ENCODE results near the gene BARHL2. TPM values are rescaled to one million over a fixed set of nuclear protein-coding genes. Genes with fewer than 3 reads are reported as not detected.

The BARHL2 gene
- total and polyA plus RNA-seq, 2 experiments from 2014 or later, result not detected

DNA sequence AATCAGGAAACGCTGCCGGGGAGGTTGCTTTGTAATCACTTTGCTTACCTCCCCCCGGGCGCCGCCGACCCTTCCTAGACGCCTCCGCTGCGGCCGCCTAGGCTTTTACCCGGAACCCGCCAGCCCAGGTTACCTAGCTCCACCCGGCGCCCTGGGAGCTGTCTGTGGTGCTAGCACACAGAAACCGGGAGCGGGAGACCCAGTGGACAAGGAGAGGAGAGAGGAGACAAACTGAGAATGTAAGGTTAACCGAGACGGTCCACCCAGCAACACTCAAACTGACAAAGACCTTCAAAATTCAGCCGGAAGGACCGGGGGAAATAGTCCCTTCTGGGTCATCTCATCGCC lies 9.8 kb downstream of the BARHL2 start:
- Histone ChIP-seq H3K36me3 (no peaks in the 10 kb centered on the region), H3K4me3 (peak overlapping the region; percentile 28), H3K27ac (no peak overlapping the region), H3K9me3 (ENCODE audit: low read depth) (no peaks in the 10 kb centered on the region), H3K27me3 (peaks cover 98% of the 10 kb centered on the region), H3K4me1 (ENCODE audit: low read depth) (no peaks in the 10 kb centered on the region)
- TF ChIP-seq, protein P1, sequence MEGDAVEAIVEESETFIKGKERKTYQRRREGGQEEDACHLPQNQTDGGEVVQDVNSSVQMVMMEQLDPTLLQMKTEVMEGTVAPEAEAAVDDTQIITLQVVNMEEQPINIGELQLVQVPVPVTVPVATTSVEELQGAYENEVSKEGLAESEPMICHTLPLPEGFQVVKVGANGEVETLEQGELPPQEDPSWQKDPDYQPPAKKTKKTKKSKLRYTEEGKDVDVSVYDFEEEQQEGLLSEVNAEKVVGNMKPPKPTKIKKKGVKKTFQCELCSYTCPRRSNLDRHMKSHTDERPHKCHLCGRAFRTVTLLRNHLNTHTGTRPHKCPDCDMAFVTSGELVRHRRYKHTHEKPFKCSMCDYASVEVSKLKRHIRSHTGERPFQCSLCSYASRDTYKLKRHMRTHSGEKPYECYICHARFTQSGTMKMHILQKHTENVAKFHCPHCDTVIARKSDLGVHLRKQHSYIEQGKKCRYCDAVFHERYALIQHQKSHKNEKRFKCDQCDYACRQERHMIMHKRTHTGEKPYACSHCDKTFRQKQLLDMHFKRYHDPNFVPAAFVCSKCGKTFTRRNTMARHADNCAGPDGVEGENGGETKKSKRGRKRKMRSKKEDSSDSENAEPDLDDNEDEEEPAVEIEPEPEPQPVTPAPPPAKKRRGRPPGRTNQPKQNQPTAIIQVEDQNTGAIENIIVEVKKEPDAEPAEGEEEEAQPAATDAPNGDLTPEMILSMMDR (IDR thresholded peaks at IDR 0.05; ENCODE audit: low read depth, low read length), result no peak
- DNase-seq (ENCODE audit: low read depth in 1 of 2, low spot score in 1 of 2), result peak; percentile 61 to 95

DNA sequence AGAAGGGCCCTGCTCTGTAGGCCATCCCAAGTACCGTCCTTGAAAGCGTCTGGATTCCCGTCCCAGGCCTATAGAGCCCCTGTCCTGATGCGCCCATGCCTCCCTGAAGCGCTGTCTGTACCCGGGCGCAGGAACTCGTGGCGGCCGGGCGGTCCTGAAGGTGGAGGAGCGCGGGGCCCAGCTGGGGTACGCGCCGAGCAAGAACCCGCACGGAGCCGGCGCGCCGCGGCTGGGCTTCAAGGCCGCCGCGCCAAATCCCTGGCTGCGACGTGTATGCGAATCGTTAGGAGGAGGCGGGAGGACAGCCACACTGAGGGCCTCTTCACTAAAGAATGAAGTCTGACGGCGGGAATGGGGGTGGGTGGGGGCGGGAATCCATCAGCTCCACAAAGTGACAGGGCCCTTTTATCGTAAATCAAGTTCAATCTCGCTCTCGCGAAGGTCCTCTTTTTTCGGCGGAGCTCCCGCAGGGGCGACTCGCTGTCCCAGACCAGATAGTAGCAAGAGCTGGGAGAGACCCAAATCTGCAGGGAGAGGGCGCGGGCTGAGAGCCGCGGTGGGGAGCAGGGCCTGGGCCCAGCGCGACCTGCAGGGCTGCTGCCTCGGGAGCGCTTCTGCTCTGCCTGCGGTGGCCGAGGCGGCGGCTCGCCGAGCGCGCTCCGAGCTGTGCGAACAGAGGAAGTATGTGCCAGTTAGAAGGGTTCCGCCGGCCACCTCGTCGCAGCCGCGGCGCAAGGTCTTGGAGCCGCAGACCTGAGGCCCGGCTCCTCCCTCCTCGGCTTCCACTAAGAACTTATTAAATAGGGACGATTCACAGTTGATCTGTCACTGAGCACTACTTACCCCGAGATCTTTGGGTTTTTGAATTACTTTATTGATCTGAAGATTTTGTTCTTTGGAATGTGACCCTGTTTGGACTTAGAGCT lies 10.4 kb downstream of the BARHL2 start:
- no peak overlapping the region for H3K27ac ChIP-seq
- peak; percentile 15 to 70 for DNase-seq (ENCODE audit: low read depth in 1 of 2, low spot score in 1 of 2)
- H3K36me3 ChIP-seq, result no peaks in the 10 kb centered on the region
- H3K9me3 ChIP-seq (ENCODE audit: low read depth), result no peaks in the 10 kb centered on the region
- TF ChIP-seq, protein P1 (IDR thresholded peaks at IDR 0.05; ENCODE audit: low read depth, low read length), result no peak
- peaks cover 98% of the 10 kb centered on the region for H3K27me3 ChIP-seq
- peak overlapping the region; percentile 28 for H3K4me3 ChIP-seq
- no peaks in the 10 kb centered on the region for H3K4me1 ChIP-seq (ENCODE audit: low read depth)

DNA sequence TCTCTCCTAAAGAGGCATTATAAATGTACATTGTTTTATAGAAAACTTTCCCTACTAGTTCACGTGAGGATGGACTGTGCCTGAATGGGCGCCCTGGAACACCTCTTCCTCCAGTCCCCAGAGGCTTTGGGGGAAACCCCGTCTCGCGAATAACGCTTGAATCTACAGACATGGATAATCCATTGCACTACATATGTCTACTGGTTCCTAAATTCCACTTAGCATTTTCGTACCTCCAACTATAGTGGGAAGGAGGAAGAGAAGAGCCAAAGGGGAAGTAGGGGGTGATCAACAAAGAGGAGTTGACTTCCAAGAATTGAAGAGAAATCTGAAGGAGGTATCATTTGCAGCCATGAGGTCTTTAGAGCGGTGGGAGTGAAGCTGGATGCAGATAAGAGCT lies 11.1 kb downstream of the BARHL2 start:
- no peaks in the 10 kb centered on the region for H3K9me3 ChIP-seq (ENCODE audit: low read depth)
- no peaks in the 10 kb centered on the region for H3K4me1 ChIP-seq (ENCODE audit: low read depth)
- no peak overlapping the region for H3K27ac ChIP-seq
- no peak overlapping the region for H3K4me3 ChIP-seq
- H3K27me3 ChIP-seq, result peaks cover 98% of the 10 kb centered on the region
- no peaks in the 10 kb centered on the region for H3K36me3 ChIP-seq
- TF ChIP-seq, protein P1 (IDR thresholded peaks at IDR 0.05; ENCODE audit: low read depth, low read length), result no peak
- DNase-seq (ENCODE audit: low read depth in 1 of 2, low spot score in 1 of 2), result no peak

DNA sequence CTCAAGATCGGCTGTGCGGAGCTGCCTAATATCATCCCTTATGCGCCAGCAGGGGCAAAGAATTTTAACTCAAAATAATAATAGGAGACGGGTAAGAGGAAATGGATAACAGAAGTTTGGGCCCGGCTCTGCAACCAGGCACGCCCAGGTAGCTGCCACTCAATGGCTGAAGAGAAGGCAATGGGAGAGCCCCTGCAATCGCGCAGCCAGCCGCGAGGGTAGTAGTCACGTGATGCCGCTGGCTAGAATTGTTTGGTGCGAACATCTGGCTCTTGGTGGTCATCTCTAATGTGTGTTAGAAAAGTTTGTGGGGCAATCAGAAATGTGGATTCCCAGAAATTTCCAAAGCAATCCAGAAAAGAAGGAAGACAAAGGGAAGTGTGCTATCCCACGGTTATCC lies 12.3 kb downstream of the BARHL2 start:
- DNase-seq (ENCODE audit: low read depth in 1 of 2, low spot score in 1 of 2), result no peak
- no peaks in the 10 kb centered on the region for H3K4me1 ChIP-seq (ENCODE audit: low read depth)
- H3K27me3 ChIP-seq, result peaks cover 98% of the 10 kb centered on the region
- H3K9me3 ChIP-seq (ENCODE audit: low read depth), result no peaks in the 10 kb centered on the region
- TF ChIP-seq, protein P1 (IDR thresholded peaks at IDR 0.05; ENCODE audit: low read depth, low read length), result no peak
- no peak overlapping the region for H3K4me3 ChIP-seq
- H3K27ac ChIP-seq, result no peak overlapping the region
- H3K36me3 ChIP-seq, result no peaks in the 10 kb centered on the region

DNA sequence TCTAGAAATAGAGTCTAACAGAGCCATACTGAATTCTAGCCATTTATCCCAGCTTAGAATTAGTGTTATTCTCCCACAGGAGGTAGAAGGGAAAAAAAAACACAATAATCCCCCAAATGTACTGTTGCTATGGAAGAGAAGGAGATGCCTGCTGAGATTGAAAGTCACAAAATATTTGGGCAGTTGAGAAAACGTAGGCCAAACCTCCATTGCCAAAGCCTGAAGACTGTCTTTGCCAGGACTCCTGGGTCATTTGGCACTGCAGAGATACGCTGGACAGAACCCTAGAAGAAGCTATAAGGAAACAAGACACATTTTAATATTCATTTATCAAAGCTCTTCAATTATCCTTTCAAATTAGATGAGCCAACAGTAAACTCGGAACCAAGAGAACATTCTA lies 22.3 kb downstream of the BARHL2 start:
- Histone ChIP-seq H3K27ac (no peak overlapping the region), H3K4me3 (no peak overlapping the region), H3K9me3 (ENCODE audit: low read depth) (no peaks in the 10 kb centered on the region), H3K36me3 (no peaks in the 10 kb centered on the region), H3K4me1 (ENCODE audit: low read depth) (no peaks in the 10 kb centered on the region), H3K27me3 (peaks cover 38% of the 10 kb centered on the region)
- TF ChIP-seq, protein P1 (IDR thresholded peaks at IDR 0.05; ENCODE audit: low read depth, low read length), result no peak
- no peak for DNase-seq (ENCODE audit: low read depth in 1 of 2, low spot score in 1 of 2)

Data from cardiac muscle cell (in vitro differentiated cells and primary cell).